ENCODE results near the gene BFSP2.

Gene BFSP2

DNA sequence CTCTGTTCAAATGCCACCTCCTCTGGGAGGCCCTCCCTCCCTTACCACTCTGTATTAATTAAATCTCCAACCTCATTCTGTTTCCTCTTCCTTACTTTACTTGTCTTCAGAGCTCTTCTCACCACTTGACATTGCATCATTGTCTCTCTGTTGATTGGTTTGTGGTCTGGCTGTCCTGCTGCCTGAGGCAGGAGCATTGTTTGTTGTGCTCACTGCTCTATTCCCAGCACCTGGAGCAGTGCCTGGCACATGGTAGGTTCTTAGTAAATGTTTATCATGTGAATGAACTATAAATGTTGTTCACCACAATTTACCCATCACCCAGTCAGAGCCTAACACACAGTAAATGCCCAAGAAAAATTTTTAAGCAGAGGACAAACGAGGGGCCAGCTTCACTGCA, 6.7 kb upstream of the BFSP2 start:
- no peaks in the 10 kb centered on the region for H3K79me2 ChIP-seq (ENCODE audit: control insufficient read depth, low read length)
- peaks cover 16% of the 10 kb centered on the region for H3K4me1 ChIP-seq (ENCODE audit: control insufficient read depth, low read length)
- H3K9me2 ChIP-seq (replicated peaks; ENCODE audit: control insufficient read depth, low read length): no peaks in the 10 kb centered on the region
- no peaks in the 10 kb centered on the region for H3F3A ChIP-seq (ENCODE audit: control insufficient read depth, insufficient read depth)
- no peak overlapping the region for H3K27ac ChIP-seq (ENCODE audit: low read depth, low read length)
- H3K4me3 ChIP-seq (ENCODE audit: low read length): no peak overlapping the region
- no peaks in the 10 kb centered on the region for H3K36me3 ChIP-seq (ENCODE audit: control insufficient read depth, low read length)
- H3K4me2 ChIP-seq (ENCODE audit: low read length): no peak overlapping the region
- TF ChIP-seq, protein P1, sequence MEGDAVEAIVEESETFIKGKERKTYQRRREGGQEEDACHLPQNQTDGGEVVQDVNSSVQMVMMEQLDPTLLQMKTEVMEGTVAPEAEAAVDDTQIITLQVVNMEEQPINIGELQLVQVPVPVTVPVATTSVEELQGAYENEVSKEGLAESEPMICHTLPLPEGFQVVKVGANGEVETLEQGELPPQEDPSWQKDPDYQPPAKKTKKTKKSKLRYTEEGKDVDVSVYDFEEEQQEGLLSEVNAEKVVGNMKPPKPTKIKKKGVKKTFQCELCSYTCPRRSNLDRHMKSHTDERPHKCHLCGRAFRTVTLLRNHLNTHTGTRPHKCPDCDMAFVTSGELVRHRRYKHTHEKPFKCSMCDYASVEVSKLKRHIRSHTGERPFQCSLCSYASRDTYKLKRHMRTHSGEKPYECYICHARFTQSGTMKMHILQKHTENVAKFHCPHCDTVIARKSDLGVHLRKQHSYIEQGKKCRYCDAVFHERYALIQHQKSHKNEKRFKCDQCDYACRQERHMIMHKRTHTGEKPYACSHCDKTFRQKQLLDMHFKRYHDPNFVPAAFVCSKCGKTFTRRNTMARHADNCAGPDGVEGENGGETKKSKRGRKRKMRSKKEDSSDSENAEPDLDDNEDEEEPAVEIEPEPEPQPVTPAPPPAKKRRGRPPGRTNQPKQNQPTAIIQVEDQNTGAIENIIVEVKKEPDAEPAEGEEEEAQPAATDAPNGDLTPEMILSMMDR (IDR thresholded peaks at IDR 0.05; ENCODE audit: low read depth, low read length, poor library complexity, severe bottlenecking): no peak
- no peak for TF ChIP-seq EZH2phosphoT487 (IDR thresholded peaks at IDR 0.05; ENCODE audit: borderline replicate concordance, low read length)
- H4K20me1 ChIP-seq (ENCODE audit: control insufficient read depth, insufficient read depth, low read depth, low read length): no peaks in the 10 kb centered on the region
- H3K27me3 ChIP-seq (ENCODE audit: control insufficient read depth, low read length): no peaks in the 10 kb centered on the region
- H3K9me3 ChIP-seq (ENCODE audit: control insufficient read depth, insufficient read depth, low read length): no peaks in the 10 kb centered on the region

DNA sequence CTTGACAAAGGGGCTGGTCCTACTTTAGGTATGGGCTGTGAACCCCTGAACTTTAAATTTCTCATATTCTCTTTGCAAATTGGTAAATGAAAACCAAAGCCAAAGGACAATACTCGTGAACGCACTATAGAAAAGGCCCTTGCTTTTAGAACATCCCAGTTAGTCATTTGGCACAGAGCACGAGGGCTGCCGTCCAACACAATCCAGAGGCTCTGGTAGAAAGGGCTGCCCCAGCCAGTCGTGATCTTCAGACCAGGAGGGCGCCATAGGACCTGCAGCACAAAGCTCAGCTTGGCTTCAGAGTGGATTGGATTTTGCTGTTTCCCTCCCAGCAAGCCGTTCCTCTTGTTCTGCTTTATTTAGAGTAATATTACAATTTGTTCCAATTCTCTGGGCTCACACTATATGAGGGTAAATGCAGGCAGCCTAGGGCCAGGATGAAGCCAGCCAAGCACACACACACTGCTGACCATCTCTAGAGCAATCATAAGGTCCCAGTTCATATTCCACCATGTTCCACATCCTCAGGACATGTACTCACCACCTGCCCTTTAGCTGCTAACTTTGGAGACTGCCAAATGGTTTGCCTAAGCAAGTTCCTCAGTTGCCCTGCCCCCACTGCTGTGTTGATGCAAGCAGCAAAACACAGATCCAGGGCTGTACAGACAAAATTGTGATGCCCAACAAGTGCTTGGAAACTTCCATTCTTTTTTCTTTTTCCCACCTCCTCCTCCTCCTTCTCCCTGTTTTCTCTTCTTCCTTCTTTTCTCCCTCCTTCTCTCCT, 6.0 kb upstream of the BFSP2 start:
- H3K4me2 ChIP-seq (ENCODE audit: low read length): no peak overlapping the region
- no peaks in the 10 kb centered on the region for H3K79me2 ChIP-seq (ENCODE audit: control insufficient read depth, low read length)
- H3K27me3 ChIP-seq (ENCODE audit: control insufficient read depth, low read length): no peaks in the 10 kb centered on the region
- H3K4me1 ChIP-seq (ENCODE audit: control insufficient read depth, low read length): peaks cover 16% of the 10 kb centered on the region
- H3K4me3 ChIP-seq (ENCODE audit: low read length): no peak overlapping the region
- H3F3A ChIP-seq (ENCODE audit: control insufficient read depth, insufficient read depth): no peaks in the 10 kb centered on the region
- no peaks in the 10 kb centered on the region for H4K20me1 ChIP-seq (ENCODE audit: control insufficient read depth, insufficient read depth, low read depth, low read length)
- H3K9me2 ChIP-seq (replicated peaks; ENCODE audit: control insufficient read depth, low read length): no peaks in the 10 kb centered on the region
- H3K36me3 ChIP-seq (ENCODE audit: control insufficient read depth, low read length): no peaks in the 10 kb centered on the region
- TF ChIP-seq, protein P1 (IDR thresholded peaks at IDR 0.05; ENCODE audit: low read depth, low read length, poor library complexity, severe bottlenecking): no peak
- no peak for TF ChIP-seq EZH2phosphoT487 (IDR thresholded peaks at IDR 0.05; ENCODE audit: borderline replicate concordance, low read length)
- no peaks in the 10 kb centered on the region for H3K9me3 ChIP-seq (ENCODE audit: control insufficient read depth, insufficient read depth, low read length)
- no peak overlapping the region for H3K27ac ChIP-seq (ENCODE audit: low read depth, low read length)

DNA sequence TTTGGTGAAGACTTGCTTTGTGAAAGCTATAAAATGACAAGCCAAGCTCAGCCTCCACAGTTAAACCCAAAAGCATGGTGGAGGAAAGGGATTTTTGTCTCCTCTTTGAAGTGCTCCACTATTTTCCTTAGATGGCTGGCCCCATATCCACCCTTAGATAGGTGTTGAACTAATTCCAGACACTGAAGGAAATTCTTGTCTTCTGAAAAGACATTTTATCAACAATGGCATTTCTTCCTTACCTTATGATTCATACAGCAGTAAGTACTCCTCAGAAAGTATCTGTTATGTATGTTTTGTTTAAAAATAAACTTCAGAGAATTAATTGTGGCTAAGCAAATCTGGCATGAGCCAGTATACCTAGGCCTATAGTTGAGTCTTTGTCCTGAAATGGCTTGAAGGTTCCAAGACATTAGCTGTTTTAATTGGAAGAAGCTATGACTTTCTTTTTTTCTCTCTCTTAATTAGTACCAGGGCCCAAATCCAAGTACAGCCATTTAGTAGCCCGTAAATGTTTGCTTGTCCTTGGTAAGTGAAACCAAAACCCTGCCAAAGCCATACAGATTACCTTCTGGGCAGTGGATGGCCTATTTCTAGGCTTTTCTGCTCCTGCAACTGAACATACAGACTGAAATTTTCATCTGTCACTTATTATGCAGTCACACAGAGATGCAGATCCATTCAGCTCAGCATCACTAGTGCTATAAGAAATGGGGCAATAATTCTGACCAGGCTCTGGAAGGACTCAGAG, 5.1 kb upstream of the BFSP2 start:
- Histone ChIP-seq H3K27ac (ENCODE audit: low read depth, low read length) (no peak overlapping the region), H3K4me2 (ENCODE audit: low read length) (no peak overlapping the region)

More for the DNA sequence above, 5.1 kb upstream of the BFSP2 start:
- TF ChIP-seq, protein P1 (IDR thresholded peaks at IDR 0.05; ENCODE audit: low read depth, low read length, poor library complexity, severe bottlenecking): no peak
- no peak for TF ChIP-seq EZH2phosphoT487 (IDR thresholded peaks at IDR 0.05; ENCODE audit: borderline replicate concordance, low read length)
- Histone ChIP-seq H4K20me1 (ENCODE audit: control insufficient read depth, insufficient read depth, low read depth, low read length) (no peaks in the 10 kb centered on the region), H3K9me3 (ENCODE audit: control insufficient read depth, insufficient read depth, low read length) (no peaks in the 10 kb centered on the region), H3F3A (ENCODE audit: control insufficient read depth, insufficient read depth) (no peaks in the 10 kb centered on the region), H3K4me3 (ENCODE audit: low read length) (no peak overlapping the region), H3K79me2 (ENCODE audit: control insufficient read depth, low read length) (no peaks in the 10 kb centered on the region), H3K4me1 (ENCODE audit: control insufficient read depth, low read length) (peaks cover 10% of the 10 kb centered on the region), H3K27me3 (ENCODE audit: control insufficient read depth, low read length) (no peaks in the 10 kb centered on the region), H3K9me2 (replicated peaks; ENCODE audit: control insufficient read depth, low read length) (no peaks in the 10 kb centered on the region), H3K36me3 (ENCODE audit: control insufficient read depth, low read length) (no peaks in the 10 kb centered on the region)
